ENCODE results near the gene XCL2. TPM values are rescaled to one million over a fixed set of nuclear protein-coding genes. Genes with fewer than 3 reads are reported as not detected.

The XCL2 gene
- total RNA-seq, 2 donors from 2014 or later: not detected

DNA sequence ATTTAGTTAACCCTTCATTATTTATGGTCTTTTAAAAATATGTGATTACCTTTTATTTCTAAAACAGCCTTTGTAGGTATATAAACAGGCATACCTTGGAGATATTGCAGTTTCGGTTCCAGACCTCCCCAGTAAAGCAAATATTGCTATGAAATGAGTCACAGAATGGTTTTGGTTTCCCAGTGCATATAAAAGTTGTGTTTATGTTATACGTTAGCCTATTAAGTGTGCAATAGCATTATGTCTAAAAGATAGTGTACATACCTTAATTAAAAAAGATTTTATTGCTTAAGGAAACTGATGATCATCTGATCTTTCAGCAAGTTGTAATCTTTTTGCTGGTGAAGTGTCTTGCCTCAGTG, 44.1 kb downstream of the XCL2 start:
- Histone ChIP-seq H3K36me3 (replicated peaks in 1 of 2; ENCODE audit: insufficient read depth in 1 of 2, low read depth in 2 of 2) (no peaks in the 10 kb centered on the region), H3K4me3 (no peak overlapping the region), H3K27me3 (no peaks in the 10 kb centered on the region), H3K4me1 (peaks cover 33% of the 10 kb centered on the region), H3K9me3 (no peaks in the 10 kb centered on the region), H3K27ac (no peak overlapping the region)
- intact Hi-C loops (cut with DNase I): no loop called here
- WGBS, 2 donors: 88 to 93% methylated on average over 2 of the region's 2 CpGs
- TF ChIP-seq, protein P1, sequence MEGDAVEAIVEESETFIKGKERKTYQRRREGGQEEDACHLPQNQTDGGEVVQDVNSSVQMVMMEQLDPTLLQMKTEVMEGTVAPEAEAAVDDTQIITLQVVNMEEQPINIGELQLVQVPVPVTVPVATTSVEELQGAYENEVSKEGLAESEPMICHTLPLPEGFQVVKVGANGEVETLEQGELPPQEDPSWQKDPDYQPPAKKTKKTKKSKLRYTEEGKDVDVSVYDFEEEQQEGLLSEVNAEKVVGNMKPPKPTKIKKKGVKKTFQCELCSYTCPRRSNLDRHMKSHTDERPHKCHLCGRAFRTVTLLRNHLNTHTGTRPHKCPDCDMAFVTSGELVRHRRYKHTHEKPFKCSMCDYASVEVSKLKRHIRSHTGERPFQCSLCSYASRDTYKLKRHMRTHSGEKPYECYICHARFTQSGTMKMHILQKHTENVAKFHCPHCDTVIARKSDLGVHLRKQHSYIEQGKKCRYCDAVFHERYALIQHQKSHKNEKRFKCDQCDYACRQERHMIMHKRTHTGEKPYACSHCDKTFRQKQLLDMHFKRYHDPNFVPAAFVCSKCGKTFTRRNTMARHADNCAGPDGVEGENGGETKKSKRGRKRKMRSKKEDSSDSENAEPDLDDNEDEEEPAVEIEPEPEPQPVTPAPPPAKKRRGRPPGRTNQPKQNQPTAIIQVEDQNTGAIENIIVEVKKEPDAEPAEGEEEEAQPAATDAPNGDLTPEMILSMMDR (IDR thresholded peaks at IDR 0.05): no peak
- no peak for TF ChIP-seq POLR2A (IDR thresholded peaks at IDR 0.05)
- ATAC-seq: no peak
- no peak for DNase-seq

DNA sequence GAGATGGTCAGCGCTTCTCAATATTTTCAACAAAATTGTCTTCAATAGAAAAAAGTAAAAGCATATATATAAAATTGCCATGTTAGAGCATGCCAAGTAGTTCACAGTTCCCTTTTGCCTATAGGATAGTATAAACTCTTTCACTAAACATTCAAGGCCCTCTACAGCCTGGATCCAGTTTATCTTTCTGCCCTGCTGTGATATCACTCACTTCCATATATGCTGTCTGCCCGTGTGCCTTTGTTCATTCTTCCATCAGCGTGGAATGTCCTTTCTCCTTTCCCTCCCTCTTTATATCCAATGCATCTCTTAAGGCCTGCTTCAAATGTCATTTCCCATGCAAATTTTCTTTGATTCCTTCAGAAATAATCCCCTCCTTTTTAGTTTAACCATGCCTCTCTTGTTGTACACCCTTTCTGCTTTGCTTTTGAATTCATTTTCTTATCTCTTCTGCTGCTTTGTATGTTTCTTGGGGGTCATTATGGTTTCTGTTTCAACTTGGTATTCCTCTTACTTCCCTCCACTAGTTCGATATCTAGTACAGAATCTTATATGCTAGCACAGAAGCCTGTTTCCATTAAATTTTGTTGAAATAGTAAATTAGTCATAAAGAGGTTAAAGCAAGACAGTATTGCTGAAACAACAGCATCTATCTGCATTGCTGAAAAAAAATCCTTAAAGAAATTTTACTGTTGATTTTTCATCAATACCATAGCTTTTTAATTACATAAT, 44.7 kb downstream of the XCL2 start:
- intact Hi-C loops (cut with DNase I): no loop called here
- H3K4me1 ChIP-seq: peaks cover 27% of the 10 kb centered on the region
- H3K36me3 ChIP-seq (replicated peaks in 1 of 2; ENCODE audit: insufficient read depth in 1 of 2, low read depth in 2 of 2): no peaks in the 10 kb centered on the region
- no peaks in the 10 kb centered on the region for H3K9me3 ChIP-seq
- H3K4me3 ChIP-seq: no peak overlapping the region
- ATAC-seq (no peak), DNase-seq (no peak)
- TF ChIP-seq POLR2A (IDR thresholded peaks at IDR 0.05): no peak
- H3K27ac ChIP-seq: no peak overlapping the region
- 88 to 94% methylated on average over 4 of the region's 4 CpGs for WGBS, 2 donors
- H3K27me3 ChIP-seq: no peaks in the 10 kb centered on the region

DNA sequence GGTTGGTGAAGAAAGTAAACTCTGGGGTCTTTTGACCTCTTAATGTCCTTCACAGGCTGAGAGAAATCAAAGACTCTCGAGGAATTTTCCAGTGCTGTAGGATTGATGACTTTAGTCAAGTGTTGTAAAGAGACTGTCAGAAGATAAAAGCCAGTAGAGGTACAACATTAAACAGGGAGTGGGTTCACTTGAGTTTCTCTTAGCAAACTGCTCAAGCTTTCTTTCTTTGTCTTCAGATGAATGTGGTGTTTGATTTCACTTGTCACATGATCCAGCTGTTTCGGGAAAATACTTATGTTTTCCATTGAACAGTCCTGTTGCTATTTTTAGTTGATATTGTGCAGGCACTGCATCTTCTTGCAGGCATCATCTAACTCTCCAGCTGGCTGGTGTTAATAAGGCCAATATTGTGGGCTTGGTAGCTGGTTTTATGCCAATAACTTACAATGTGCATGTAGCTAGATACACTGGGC, 45.6 kb downstream of the XCL2 start:
- Histone ChIP-seq H3K27me3 (no peaks in the 10 kb centered on the region), H3K4me3 (no peak overlapping the region), H3K27ac (no peak overlapping the region), H3K36me3 (replicated peaks in 1 of 2; ENCODE audit: insufficient read depth in 1 of 2, low read depth in 2 of 2) (no peaks in the 10 kb centered on the region), H3K9me3 (no peaks in the 10 kb centered on the region), H3K4me1 (peaks cover 26% of the 10 kb centered on the region)
- no peak for ATAC-seq
- TF ChIP-seq, protein P1 (IDR thresholded peaks at IDR 0.05): no peak
- no peak for TF ChIP-seq POLR2A (IDR thresholded peaks at IDR 0.05)
- DNase-seq: peak in 1 of 4 donors; percentile 10
- intact Hi-C loops (cut with DNase I): no loop called here
- WGBS, 2 donors: 27 to 29% methylated on average over 2 of the region's 2 CpGs

- no peaks in the 10 kb centered on the region for H3K27me3 ChIP-seq
- H3K27ac ChIP-seq: no peak overlapping the region
- TF ChIP-seq, protein P1 (IDR thresholded peaks at IDR 0.05): no peak
- no peak for TF ChIP-seq POLR2A (IDR thresholded peaks at IDR 0.05)
- WGBS, 2 donors: 81 to 83% methylated on average over 3 of the region's 3 CpGs
- intact Hi-C loops (cut with DNase I): no loop called here
- no peaks in the 10 kb centered on the region for H3K9me3 ChIP-seq
- no peak for ATAC-seq
- no peak overlapping the region for H3K4me3 ChIP-seq
- H3K36me3 ChIP-seq (replicated peaks in 1 of 2; ENCODE audit: insufficient read depth in 1 of 2, low read depth in 2 of 2): no peaks in the 10 kb centered on the region
- no peak for DNase-seq
- H3K4me1 ChIP-seq: peaks cover 26% of the 10 kb centered on the region
These were observed 46.3 kb downstream of the XCL2 start for GRCh38 chr1:168497376-168497950.

DNA sequence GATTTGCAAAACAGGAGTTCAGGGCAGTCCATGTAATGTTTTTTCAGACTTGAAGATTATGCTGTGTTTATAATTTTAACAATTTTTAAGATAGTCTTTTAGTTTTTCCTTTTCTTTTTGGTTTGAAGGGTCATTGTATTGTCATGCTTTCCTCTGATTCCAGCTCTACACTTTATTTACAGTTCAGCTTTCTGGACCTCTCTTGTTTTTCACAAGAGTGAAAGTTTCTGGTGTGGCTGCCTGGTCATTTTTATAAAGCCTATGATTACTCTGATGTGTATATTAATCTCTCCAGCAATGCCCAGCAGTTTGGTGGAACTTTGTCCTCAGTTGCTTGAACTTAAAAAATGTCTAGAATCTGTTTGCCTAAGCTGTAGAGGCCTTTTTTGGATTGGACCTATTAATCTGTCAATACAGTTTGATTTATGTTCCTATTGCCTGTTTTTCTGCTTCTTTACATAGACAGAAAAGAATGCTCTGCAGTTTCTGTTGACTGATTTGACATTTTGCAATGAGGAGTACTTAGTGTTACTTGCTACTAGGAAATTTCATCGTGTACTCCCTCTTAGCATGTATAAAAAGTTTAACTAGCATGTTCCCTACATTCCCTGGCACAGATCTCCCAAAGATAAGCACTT, 52.2 kb downstream of the XCL2 start:
- no peak for ATAC-seq
- peaks cover 35% of the 10 kb centered on the region for H3K4me1 ChIP-seq
- intact Hi-C loops (cut with DNase I): no loop called here

More for the DNA sequence above, 52.2 kb downstream of the XCL2 start:
- peak overlapping the region in 1 of 4 donors; percentile 47 for H3K27ac ChIP-seq
- 16 to 19% methylated on average over 1 of the region's 1 CpG for WGBS, 2 donors
- no peaks in the 10 kb centered on the region for H3K36me3 ChIP-seq (replicated peaks in 1 of 2; ENCODE audit: insufficient read depth in 1 of 2, low read depth in 2 of 2)
- H3K4me3 ChIP-seq: no peak overlapping the region
- TF ChIP-seq POLR2A (IDR thresholded peaks at IDR 0.05): no peak
- TF ChIP-seq, protein P1 (IDR thresholded peaks at IDR 0.05): no peak
- no peak for DNase-seq
- no peaks in the 10 kb centered on the region for H3K9me3 ChIP-seq
- no peaks in the 10 kb centered on the region for H3K27me3 ChIP-seq
